GM12872 (cell line): ENCODE measurements around the gene DYRK2.

ENCODE experiments used
- CTCF ChIP-seq: IDR thresholded peaks from 3 replicates; pipeline ENCODE4 v1.5.1; 2011; ENCODE audit warnings: low read depth, mild to moderate bottlenecking, low read length, moderate library complexity; ENCODE audit not compliant: insufficient read depth

Gene DYRK2

GRCh38 chr12:67697443-67697842, 48.9 kb downstream of the DYRK2 start:
- no peak for TF ChIP-seq CTCF

- TF ChIP-seq CTCF: no peak
Observed at GRCh38 chr12:67697967-67698366, 49.4 kb downstream of the DYRK2 start.

GRCh38 chr12:67698672-67699581, 50.4 kb downstream of the DYRK2 start:
- no peak for TF ChIP-seq CTCF

- TF ChIP-seq CTCF: no peak
Observed at GRCh38 chr12:67701121-67701520, 52.6 kb downstream of the DYRK2 start.

GRCh38 chr12:67702136-67702535, 53.6 kb downstream of the DYRK2 start:
- no peak for TF ChIP-seq CTCF

- TF ChIP-seq CTCF: no peak
Observed at GRCh38 chr12:67704071-67704470, 55.5 kb downstream of the DYRK2 start.

- TF ChIP-seq CTCF: no peak
Observed at GRCh38 chr12:67705394-67706370, 57.1 kb downstream of the DYRK2 start.
